IPS-20b (cell line): ENCODE results near the gene SMYD5.

Source experiments
- H3K27ac ChIP-seq: one replicate; pipeline ENCODE4 v1.5.1; 2013; ENCODE audit warnings: low read length
- H3K27me3 ChIP-seq: 2 replicates; pipeline ENCODE4 v1.6.1; 2013; ENCODE audit warnings: mild to moderate bottlenecking, low read length, inconsistent platforms; ENCODE audit not compliant: insufficient read depth
- H3K36me3 ChIP-seq: 2 replicates; pipeline ENCODE4 v1.6.1; 2013; ENCODE audit warnings: low read depth, mild to moderate bottlenecking, inconsistent platforms, low read length, moderate library complexity; ENCODE audit not compliant: insufficient read depth
- H3K4me1 ChIP-seq: 2 replicates; pipeline ENCODE4 v1.6.1; 2013; ENCODE audit warnings: mild to moderate bottlenecking, control low read depth, inconsistent platforms, low read length, moderate library complexity; ENCODE audit not compliant: insufficient read depth
- H3K4me3 ChIP-seq: 2 replicates; pipeline ENCODE4 v1.5.1; 2013; ENCODE audit warnings: mild to moderate bottlenecking, low read length, inconsistent platforms
- H3K9ac ChIP-seq: 2 replicates; pipeline ENCODE4 v1.6.1; 2013; ENCODE audit warnings: low read depth, mild to moderate bottlenecking, inconsistent platforms, low read length, moderate library complexity
- H3K9me3 ChIP-seq: 2 replicates; pipeline ENCODE4 v1.6.1; 2013; ENCODE audit warnings: mild to moderate bottlenecking, low read depth, low read length, inconsistent platforms; ENCODE audit not compliant: insufficient read depth

SMYD5 gene

DNA sequence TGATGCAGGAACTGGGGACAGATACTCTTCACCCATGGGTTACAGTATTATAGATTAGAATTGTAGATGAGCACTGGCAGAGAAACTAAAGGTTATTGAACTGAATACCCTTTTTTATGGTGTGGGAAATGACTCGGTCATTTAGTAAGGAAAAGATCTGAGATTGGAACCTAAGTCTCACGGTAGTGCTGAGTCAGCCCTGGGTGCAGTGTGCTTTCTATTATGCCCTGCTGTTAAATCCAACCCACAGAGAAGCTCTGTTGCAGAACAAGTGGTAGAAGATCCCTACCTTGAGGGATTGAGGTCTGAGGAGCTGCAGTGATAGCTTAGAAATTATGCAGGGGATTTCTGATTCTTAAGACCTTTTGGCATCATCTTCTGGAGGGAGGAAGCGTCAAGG is 32.8 kb downstream of the SMYD5 start:
- Histone ChIP-seq H3K9ac (no peak overlapping the region), H3K36me3 (peaks cover 99% of the 10 kb centered on the region)

GRCh38 chr2:73249636-73250035 is 35.6 kb downstream of the SMYD5 start:
- Histone ChIP-seq H3K9me3 (no peaks in the 10 kb centered on the region), H3K4me3 (no peak overlapping the region), H3K27me3 (no peaks in the 10 kb centered on the region), H3K9ac (no peak overlapping the region), H3K36me3 (peaks cover 99% of the 10 kb centered on the region), H3K4me1 (no peaks in the 10 kb centered on the region), H3K27ac (no peak overlapping the region)

More for the DNA sequence above, 32.8 kb downstream of the SMYD5 start:
- H3K4me1 ChIP-seq, result no peaks in the 10 kb centered on the region; the same call in 1 of the 2 replicates
- no peak overlapping the region for H3K27ac ChIP-seq
- no peak overlapping the region for H3K4me3 ChIP-seq
- H3K27me3 ChIP-seq, result no peaks in the 10 kb centered on the region
- H3K9me3 ChIP-seq, result no peaks in the 10 kb centered on the region

DNA sequence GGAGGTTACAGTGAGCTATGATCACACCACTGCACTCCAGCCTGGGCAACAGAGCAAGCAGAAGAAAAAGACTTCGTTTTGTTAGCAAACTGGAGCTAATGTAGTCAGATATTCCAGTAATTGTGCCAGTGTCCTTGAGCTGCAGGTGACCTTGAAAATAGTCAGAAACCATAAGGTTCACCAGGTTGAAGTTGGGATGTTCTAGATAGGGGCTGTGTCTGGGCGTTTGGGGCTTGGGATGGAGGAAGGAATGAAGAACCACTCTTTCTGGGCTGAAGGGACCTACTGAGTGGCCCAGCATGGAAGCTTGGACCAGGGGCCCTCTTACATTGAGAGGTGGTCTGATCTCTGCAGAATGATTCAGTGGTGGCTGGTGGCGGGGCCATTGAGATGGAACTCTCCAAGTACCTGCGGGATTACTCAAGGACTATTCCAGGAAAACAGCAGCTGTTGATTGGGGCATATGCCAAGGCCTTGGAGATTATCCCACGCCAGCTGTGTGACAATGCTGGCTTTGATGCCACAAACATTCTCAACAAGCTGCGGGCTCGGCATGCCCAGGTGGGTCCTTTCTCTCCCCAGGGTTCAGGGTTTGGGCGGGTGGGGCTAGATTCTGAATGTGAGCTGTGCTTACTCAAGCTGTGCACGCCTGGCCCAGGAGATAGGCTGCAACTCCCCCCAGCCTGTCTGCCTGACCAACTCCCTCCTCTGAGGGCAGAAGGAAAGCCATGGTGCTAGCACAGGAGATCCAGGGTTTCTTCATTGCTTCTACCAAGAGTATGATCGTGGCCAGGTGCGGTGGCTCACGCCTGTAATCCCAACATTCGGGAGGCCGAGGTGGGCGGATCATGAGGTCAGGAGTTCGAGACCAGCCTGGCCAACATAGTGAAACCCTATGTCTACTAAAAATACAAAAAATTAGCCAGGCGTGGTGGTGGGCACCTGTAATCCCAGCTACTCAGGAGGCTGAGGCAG is 37.1 kb downstream of the SMYD5 start:
- Histone ChIP-seq H3K9me3 (no peaks in the 10 kb centered on the region), H3K27me3 (no peaks in the 10 kb centered on the region), H3K27ac (no peak overlapping the region), H3K36me3 (peaks cover 85% of the 10 kb centered on the region), H3K9ac (no peak overlapping the region), H3K4me1 (no peaks in the 10 kb centered on the region; the same call in 1 of the 2 replicates), H3K4me3 (no peak overlapping the region)

- Histone ChIP-seq H3K4me3 (no peak overlapping the region), H3K27ac (no peak overlapping the region), H3K4me1 (no peaks in the 10 kb centered on the region; the same call in 1 of the 2 replicates), H3K27me3 (no peaks in the 10 kb centered on the region), H3K9ac (no peak overlapping the region), H3K9me3 (no peaks in the 10 kb centered on the region), H3K36me3 (peaks cover 72% of the 10 kb centered on the region)
Observed at GRCh38 chr2:73252238-73253027, 38.4 kb downstream of the SMYD5 start.

DNA sequence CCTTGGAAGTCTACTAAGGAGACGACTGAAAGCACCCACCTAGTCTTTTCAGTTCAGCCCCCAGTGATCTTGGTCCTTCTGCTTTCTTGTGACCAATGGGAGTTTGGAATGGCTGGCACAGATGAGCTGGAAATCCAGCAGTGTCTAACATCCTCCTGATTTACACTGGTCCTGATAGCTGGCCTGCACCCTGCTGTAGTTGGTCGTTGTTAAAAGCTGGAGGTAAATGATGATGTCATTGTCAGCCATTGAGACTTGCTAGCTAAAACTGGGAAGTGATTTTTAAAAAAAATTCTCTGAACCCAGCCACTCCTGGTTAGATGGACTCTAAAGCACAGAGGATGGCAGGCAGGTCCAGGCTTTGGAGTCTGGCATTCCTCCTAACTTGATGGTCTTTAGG is 39.4 kb downstream of the SMYD5 start:
- Histone ChIP-seq H3K27me3 (no peaks in the 10 kb centered on the region), H3K9ac (no peak overlapping the region), H3K9me3 (no peaks in the 10 kb centered on the region), H3K4me3 (no peak overlapping the region), H3K36me3 (peaks cover 65% of the 10 kb centered on the region), H3K4me1 (no peaks in the 10 kb centered on the region; the same call in 1 of the 2 replicates), H3K27ac (no peak overlapping the region)

DNA sequence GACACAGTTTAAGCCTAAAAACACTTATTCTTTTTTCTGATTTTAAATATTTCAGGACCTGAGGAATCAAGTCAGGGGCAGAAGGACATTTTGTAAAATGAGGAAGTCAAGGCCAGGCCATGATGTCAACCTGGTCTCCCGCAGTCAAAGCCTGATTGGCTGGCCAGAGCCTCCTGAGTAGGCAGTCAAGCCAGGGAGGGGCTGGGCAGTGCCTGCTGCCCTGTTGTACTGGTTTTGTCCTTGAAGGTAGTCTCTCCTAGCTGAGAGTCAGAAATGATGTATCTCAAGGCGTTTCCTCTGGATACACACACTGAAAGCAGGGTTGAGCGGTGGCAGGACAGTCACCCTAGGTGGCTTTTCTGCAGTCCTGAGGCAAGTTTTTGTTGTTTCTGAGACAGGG is 39.9 kb downstream of the SMYD5 start:
- Histone ChIP-seq H3K9ac (no peak overlapping the region), H3K27ac (no peak overlapping the region), H3K4me3 (no peak overlapping the region), H3K9me3 (no peaks in the 10 kb centered on the region), H3K36me3 (peaks cover 63% of the 10 kb centered on the region), H3K4me1 (no peaks in the 10 kb centered on the region; the same call in 1 of the 2 replicates), H3K27me3 (no peaks in the 10 kb centered on the region)

- Histone ChIP-seq H3K9me3 (no peaks in the 10 kb centered on the region), H3K27ac (no peak overlapping the region), H3K27me3 (no peaks in the 10 kb centered on the region), H3K4me1 (no peaks in the 10 kb centered on the region; the same call in 1 of the 2 replicates), H3K4me3 (no peak overlapping the region), H3K36me3 (peaks cover 58% of the 10 kb centered on the region), H3K9ac (no peak overlapping the region)
Observed at GRCh38 chr2:73254343-73255006, 40.4 kb downstream of the SMYD5 start.

GRCh38 chr2:73255007-73255644 is 41.1 kb downstream of the SMYD5 start:
- H3K36me3 ChIP-seq, result peaks cover 58% of the 10 kb centered on the region
- no peaks in the 10 kb centered on the region; the same call in 1 of the 2 replicates for H3K4me1 ChIP-seq
- no peak overlapping the region for H3K9ac ChIP-seq
- H3K4me3 ChIP-seq, result no peak overlapping the region
- H3K27ac ChIP-seq, result no peak overlapping the region
- H3K27me3 ChIP-seq, result no peaks in the 10 kb centered on the region
- H3K9me3 ChIP-seq, result no peaks in the 10 kb centered on the region

GRCh38 chr2:73255907-73256617 is 42.0 kb downstream of the SMYD5 start:
- H3K36me3 ChIP-seq, result peaks cover 49% of the 10 kb centered on the region
- H3K4me1 ChIP-seq, result no peaks in the 10 kb centered on the region; the same call in 1 of the 2 replicates
- no peaks in the 10 kb centered on the region for H3K9me3 ChIP-seq
- no peaks in the 10 kb centered on the region for H3K27me3 ChIP-seq
- no peak overlapping the region for H3K27ac ChIP-seq
- no peak overlapping the region for H3K4me3 ChIP-seq
- H3K9ac ChIP-seq, result no peak overlapping the region

DNA sequence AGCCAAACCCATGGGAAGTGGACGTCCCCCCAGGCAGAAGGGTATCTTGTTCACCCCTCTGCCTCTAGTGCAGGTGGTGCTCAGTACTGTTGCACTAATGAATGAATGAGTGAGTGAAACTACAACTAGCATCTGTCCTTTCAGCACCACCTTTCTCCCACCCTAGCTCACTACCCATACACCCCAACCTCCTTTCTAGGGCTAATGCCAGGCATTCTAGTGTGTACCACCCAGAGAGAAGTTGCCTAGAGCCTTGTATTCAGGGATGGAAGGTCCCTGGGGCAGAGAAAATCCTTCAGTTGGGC is 42.5 kb downstream of the SMYD5 start:
- Histone ChIP-seq H3K9me3 (no peaks in the 10 kb centered on the region), H3K36me3 (peaks cover 44% of the 10 kb centered on the region), H3K27me3 (no peaks in the 10 kb centered on the region), H3K27ac (no peak overlapping the region), H3K4me1 (no peaks in the 10 kb centered on the region; the same call in 1 of the 2 replicates), H3K4me3 (no peak overlapping the region), H3K9ac (no peak overlapping the region)
